HG02642 (cell line): ENCODE data around the gene KLHL12.
A peak's percentile ranks its signal among the peaks of the same experiment; 100 is the strongest.

ENCODE experiments used
- ATAC-seq: cut with Tn5 transposase; IDR thresholded peaks from one replicate; pipeline ENCODE4 v1.9.1; 2021; ENCODE audit warnings: mild to moderate bottlenecking; ENCODE audit not compliant: unreplicated experiment, poor library complexity

Gene KLHL12

GRCh38 chr1:202890392-202890791 is 36.6 kb downstream of the KLHL12 start:
- ATAC-seq, result no peak

GRCh38 chr1:202888531-202889360 is 38.3 kb downstream of the KLHL12 start, which contains the start of gene RABIF:
Gene RABIF (minus strand): TSS chr1:202889149. CDS start chr1:202889098, 51 bp downstream.
- ATAC-seq, result peak; percentile 91

- no peak for ATAC-seq
These were observed 38.9 kb downstream of the KLHL12 start for GRCh38 chr1:202888221-202888530.

- ATAC-seq, result no peak
These were observed 46.0 kb downstream of the KLHL12 start for GRCh38 chr1:202880961-202881460.

GRCh38 chr1:202880062-202880461 is 47.0 kb downstream of the KLHL12 start:
- no peak for ATAC-seq

- no peak for ATAC-seq
These were observed 47.9 kb downstream of the KLHL12 start for GRCh38 chr1:202879128-202879527.

GRCh38 chr1:202873026-202873425 is 54.0 kb downstream of the KLHL12 start:
- ATAC-seq, result no peak

GRCh38 chr1:202871367-202871766 is 55.7 kb downstream of the KLHL12 start:
- no peak for ATAC-seq

- no peak for ATAC-seq
These were observed 64.1 kb downstream of the KLHL12 start for GRCh38 chr1:202862679-202863560.

GRCh38 chr1:202861420-202862132 is 65.5 kb downstream of the KLHL12 start:
- ATAC-seq, result peak; percentile 84

GRCh38 chr1:202860744-202861419 is 66.2 kb downstream of the KLHL12 start:
- peak; percentile 30 for ATAC-seq

- no peak for ATAC-seq
These were observed 68.1 kb downstream of the KLHL12 start for GRCh38 chr1:202858789-202859414.

- no peak for ATAC-seq
These were observed 68.7 kb downstream of the KLHL12 start for GRCh38 chr1:202858331-202858730.

- no peak for ATAC-seq
These were observed 69.9 kb downstream of the KLHL12 start for GRCh38 chr1:202857136-202857610.

- ATAC-seq, result no peak
These were observed 71.0 kb downstream of the KLHL12 start for GRCh38 chr1:202856014-202856413.

GRCh38 chr1:202854787-202855186 is 72.2 kb downstream of the KLHL12 start:
- ATAC-seq, result no peak

GRCh38 chr1:202852163-202852904 is 74.7 kb downstream of the KLHL12 start:
- ATAC-seq, result no peak

- ATAC-seq, result no peak
These were observed 76.3 kb downstream of the KLHL12 start for GRCh38 chr1:202850593-202851362.
